ENCODE data around the gene SLC17A2. TPM values are rescaled to one million over a fixed set of nuclear protein-coding genes. Genes with fewer than 3 reads are reported as not detected.

Gene SLC17A2
- total RNA-seq, 4 donors from 2014 or later: not detected

GRCh38 chr6:25883536-25883935 is 47.0 kb downstream of the SLC17A2 start:
- no peaks in the 10 kb centered on the region for H3K9me3 ChIP-seq
- no peaks in the 10 kb centered on the region for H3K36me3 ChIP-seq
- peaks cover 0 to 5% (median 0%) of the 10 kb centered on the region in 4 donors for H3K27me3 ChIP-seq
- intact Hi-C loops (cut with DNase I): no loop called here
- 86% methylated on average over 1 of the region's 1 CpG for WGBS
- TF ChIP-seq POLR2A (IDR thresholded peaks at IDR 0.05; ENCODE audit: low read depth) (no peak), POLR2AphosphoS5 (IDR thresholded peaks at IDR 0.05) (no peak), EP300 (IDR thresholded peaks at IDR 0.05) (no peak)
- TF ChIP-seq, protein P1, sequence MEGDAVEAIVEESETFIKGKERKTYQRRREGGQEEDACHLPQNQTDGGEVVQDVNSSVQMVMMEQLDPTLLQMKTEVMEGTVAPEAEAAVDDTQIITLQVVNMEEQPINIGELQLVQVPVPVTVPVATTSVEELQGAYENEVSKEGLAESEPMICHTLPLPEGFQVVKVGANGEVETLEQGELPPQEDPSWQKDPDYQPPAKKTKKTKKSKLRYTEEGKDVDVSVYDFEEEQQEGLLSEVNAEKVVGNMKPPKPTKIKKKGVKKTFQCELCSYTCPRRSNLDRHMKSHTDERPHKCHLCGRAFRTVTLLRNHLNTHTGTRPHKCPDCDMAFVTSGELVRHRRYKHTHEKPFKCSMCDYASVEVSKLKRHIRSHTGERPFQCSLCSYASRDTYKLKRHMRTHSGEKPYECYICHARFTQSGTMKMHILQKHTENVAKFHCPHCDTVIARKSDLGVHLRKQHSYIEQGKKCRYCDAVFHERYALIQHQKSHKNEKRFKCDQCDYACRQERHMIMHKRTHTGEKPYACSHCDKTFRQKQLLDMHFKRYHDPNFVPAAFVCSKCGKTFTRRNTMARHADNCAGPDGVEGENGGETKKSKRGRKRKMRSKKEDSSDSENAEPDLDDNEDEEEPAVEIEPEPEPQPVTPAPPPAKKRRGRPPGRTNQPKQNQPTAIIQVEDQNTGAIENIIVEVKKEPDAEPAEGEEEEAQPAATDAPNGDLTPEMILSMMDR (IDR thresholded peaks at IDR 0.05): no peak
- DNase-seq (ENCODE audit: extremely low spot score): no peak
- no peak overlapping the region for H3K27ac ChIP-seq (replicated peaks in 1 of 4)
- H3K4me1 ChIP-seq: no peaks in the 10 kb centered on the region
- H3K4me3 ChIP-seq: no peak overlapping the region

GRCh38 chr6:25882051-25882496 is 48.4 kb downstream of the SLC17A2 start:
- TF ChIP-seq EP300 (IDR thresholded peaks at IDR 0.05): no peak
- TF ChIP-seq POLR2AphosphoS5 (IDR thresholded peaks at IDR 0.05): no peak
- TF ChIP-seq, protein P1 (IDR thresholded peaks at IDR 0.05): no peak
- TF ChIP-seq POLR2A (IDR thresholded peaks at IDR 0.05; ENCODE audit: low read depth): no peak
- WGBS: 45% methylated on average over 11 of the region's 28 CpGs
- intact Hi-C loops (cut with DNase I): no loop called here
- H3K4me3 ChIP-seq: peak overlapping the region in 1 of 4 donors; percentile 7
- H3K27ac ChIP-seq (replicated peaks in 1 of 4): no peak overlapping the region
- no peak for DNase-seq (ENCODE audit: extremely low spot score)
- H3K9me3 ChIP-seq: no peaks in the 10 kb centered on the region
- H3K4me1 ChIP-seq: no peaks in the 10 kb centered on the region
- H3K27me3 ChIP-seq: peaks cover 0 to 5% (median 0%) of the 10 kb centered on the region in 4 donors
- H3K36me3 ChIP-seq: no peaks in the 10 kb centered on the region

DNA sequence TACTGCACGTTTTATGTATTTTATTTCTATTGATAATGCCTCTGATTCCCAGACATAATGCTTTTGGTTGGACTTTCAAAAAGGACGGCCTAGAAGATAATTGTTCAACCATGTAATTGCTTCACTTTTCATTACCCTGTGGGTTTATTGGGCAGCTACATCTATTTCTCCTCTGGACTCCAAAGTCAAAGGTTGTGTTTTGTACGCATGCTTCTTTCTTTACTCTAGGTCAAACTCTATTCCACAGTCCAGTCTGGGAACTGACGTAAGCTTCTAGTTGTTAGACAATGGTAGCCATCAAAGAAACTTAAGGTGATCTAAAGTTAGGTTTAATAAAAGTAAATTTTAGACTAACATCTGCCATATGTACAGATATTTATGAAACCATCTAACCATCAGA is 49.9 kb downstream of the SLC17A2 start:
- no peak for TF ChIP-seq EP300 (IDR thresholded peaks at IDR 0.05)
- TF ChIP-seq POLR2A (IDR thresholded peaks at IDR 0.05; ENCODE audit: low read depth): no peak
- TF ChIP-seq POLR2AphosphoS5 (IDR thresholded peaks at IDR 0.05): no peak
- TF ChIP-seq, protein P1 (IDR thresholded peaks at IDR 0.05): no peak
- 80% methylated on average over 4 of the region's 4 CpGs for WGBS
- no peak for DNase-seq (ENCODE audit: extremely low spot score)
- no peaks in the 10 kb centered on the region for H3K36me3 ChIP-seq
- no peaks in the 10 kb centered on the region for H3K4me1 ChIP-seq
- intact Hi-C loops (cut with DNase I): no loop called here
- no peak overlapping the region for H3K27ac ChIP-seq (replicated peaks in 1 of 4)
- H3K4me3 ChIP-seq: no peak overlapping the region
- no peaks in the 10 kb centered on the region for H3K9me3 ChIP-seq
- peaks cover 0 to 5% (median 0%) of the 10 kb centered on the region in 4 donors for H3K27me3 ChIP-seq

DNA sequence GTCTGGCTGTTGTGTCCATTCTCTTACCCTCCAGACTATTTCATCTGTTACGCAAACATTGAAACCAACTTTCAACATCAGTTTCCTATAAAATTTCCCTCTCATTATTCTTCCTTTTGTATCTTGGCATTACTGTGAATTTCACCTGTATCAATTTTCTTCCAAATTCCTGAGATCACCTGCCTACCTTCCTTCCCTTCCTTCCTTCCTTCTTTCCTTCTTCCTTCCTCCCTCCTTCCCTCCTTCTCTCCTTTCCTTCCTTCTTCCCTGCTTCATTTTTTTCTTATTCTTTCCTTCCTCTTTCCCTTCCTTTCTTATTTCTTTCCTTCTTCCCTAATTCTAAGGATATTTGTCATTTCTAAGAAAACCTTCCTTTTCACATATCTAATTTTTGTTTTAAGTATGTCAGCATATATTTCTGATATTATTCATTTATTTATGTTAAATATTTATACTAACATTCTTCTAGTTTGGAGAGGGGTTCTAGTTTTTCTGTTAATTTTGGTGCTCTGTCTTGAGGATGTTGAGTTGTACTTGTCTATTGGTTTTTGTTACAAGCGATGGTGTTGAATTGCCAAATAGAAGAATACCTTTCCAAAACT is 51.7 kb downstream of the SLC17A2 start:
- no peak for TF ChIP-seq EP300 (IDR thresholded peaks at IDR 0.05)
- no peak for TF ChIP-seq POLR2A (IDR thresholded peaks at IDR 0.05; ENCODE audit: low read depth)
- TF ChIP-seq, protein P1 (IDR thresholded peaks at IDR 0.05): no peak
- TF ChIP-seq POLR2AphosphoS5 (IDR thresholded peaks at IDR 0.05): no peak
- Histone ChIP-seq H3K9me3 (no peaks in the 10 kb centered on the region), H3K27ac (replicated peaks in 1 of 4) (no peak overlapping the region), H3K36me3 (no peaks in the 10 kb centered on the region), H3K27me3 (peaks cover 0 to 7% (median 0%) of the 10 kb centered on the region in 4 donors), H3K4me3 (no peak overlapping the region), H3K4me1 (no peaks in the 10 kb centered on the region)
- intact Hi-C loops (cut with DNase I): no loop called here
- 90% methylated on average over 2 of the region's 2 CpGs for WGBS
- DNase-seq (ENCODE audit: extremely low spot score): no peak

Data from esophagus muscularis mucosa (tissue), 4 donors.